K562 (cell line): Measurements from ENCODE around the gene AGFG2. TPM values are rescaled to one million over a fixed set of nuclear protein-coding genes. Genes with fewer than 3 reads are reported as not detected.
A peak's percentile ranks its signal among the peaks of the same experiment; 100 is the strongest.

ENCODE experiments used
- AFF1 ChIP-seq, 2 experiments: fragments of 450-650 bp; IDR thresholded peaks; 2 replicates each; pipeline ENCODE4 v1.6.1; 2018; ENCODE audit warnings: mild to moderate bottlenecking in 2 of 2, low read depth in 1 of 2; ENCODE audit not compliant: partially characterized antibody in 2 of 2
- ARNT ChIP-seq, 2 experiments: fragments of 450-650 bp; IDR thresholded peaks; 2 replicates each; pipeline ENCODE4 v1.6.1; 2016; ENCODE audit warnings: mild to moderate bottlenecking in 1 of 2
- BCOR ChIP-seq: fragments of 450-650 bp; IDR thresholded peaks from 2 replicates; pipeline ENCODE4 v1.6.1; 2016
- BMI1 ChIP-seq: fragments of 150-350 bp; IDR thresholded peaks from 2 replicates; pipeline ENCODE4 v1.6.1; 2014; ENCODE audit warnings: low read length
- CHD4 ChIP-seq: fragments of 200-600 bp; sonication (generic); IDR thresholded peaks from 3 replicates; pipeline ENCODE4 v1.6.1; 2012; ENCODE audit warnings: low read depth, mild to moderate bottlenecking, mixed read lengths, low read length, inconsistent platforms; ENCODE audit not compliant: insufficient read depth, insufficient replicate concordance, poor library complexity, severe bottlenecking
- GATA2 ChIP-seq: sonication (generic); formaldehyde crosslinking; IDR thresholded peaks from 2 replicates; pipeline ENCODE4 v1.4.0; 2020; ENCODE audit warnings: mild to moderate bottlenecking, missing genetic modification reagents
- KLF1 ChIP-seq: fragments of 450-650 bp; IDR thresholded peaks from 2 replicates; pipeline ENCODE4 v1.6.1; 2016; ENCODE audit warnings: missing genetic modification characterization, missing compliant biosample characterization
- NR4A1 ChIP-seq, 2 experiments: fragments of 250-450 bp in 1 of 2; fragments of 450-650 bp in 1 of 2; sonication (Bioruptor Pico) in 1 of 2; IDR thresholded peaks; 2 replicates each; pipeline versions ENCODE4 v1.4.0 to v1.6.1; 2016 to 2020; ENCODE audit warnings: mild to moderate bottlenecking in 2 of 2, missing compliant biosample characterization in 1 of 2, missing genetic modification characterization in 1 of 2, moderate library complexity in 1 of 2
- RAD21 ChIP-seq, 2 experiments: fragments of 250-450 bp in 1 of 2; fragments of 450-650 bp in 1 of 2; sonication (Bioruptor Pico) in 1 of 2; formaldehyde crosslinking in 1 of 2; IDR thresholded peaks in 1 of 2; conservative IDR thresholded peaks in 1 of 2; 2 replicates each; pipeline versions ENCODE4 v1.4.0 to v1.8.0; 2020 to 2022; ENCODE audit warnings: mild to moderate bottlenecking in 2 of 2, moderate library complexity in 1 of 2
- STAG1 ChIP-seq: sonication (generic); formaldehyde crosslinking; IDR thresholded peaks from 2 replicates; pipeline ENCODE4 v1.5.0; 2020; ENCODE audit warnings: missing genetic modification reagents, borderline replicate concordance
- ZNF232 ChIP-seq: sonication (generic); formaldehyde crosslinking; IDR thresholded peaks from 2 replicates; pipeline ENCODE4 v1.8.0; 2022; ENCODE audit warnings: mild to moderate bottlenecking, missing genetic modification reagents
- ZNF699 ChIP-seq: fragments of 250-450 bp; sonication (Bioruptor Pico); IDR thresholded peaks from 2 replicates; pipeline ENCODE4 v1.8.0; 2021; ENCODE audit warnings: mild to moderate bottlenecking, moderate library complexity; ENCODE audit not compliant: insufficient replicate concordance
- ZNF717 ChIP-seq: fragments of 250-450 bp; sonication (Bioruptor Pico); IDR thresholded peaks from 2 replicates; pipeline ENCODE4 v1.5.0; 2021
- ZNF766 ChIP-seq: fragments of 200-800 bp; sonication (Bioruptor generic); conservative IDR thresholded peaks from 2 replicates; pipeline ENCODE4 v1.6.1; 2016; ENCODE audit warnings: missing genetic modification characterization, missing compliant biosample characterization
- polyA plus RNA-seq, 8 experiments: library from polyadenylated mRNA; depleted of rRNA in 4 of 8; stranded (reverse) in 5 of 8; unstranded in 3 of 8; fragments of >200 nt; fragmentation: Nextera tagmentation in 2 of 8; fragmentation: Illumina TruSeq in 1 of 8; extraction: Ambion mirVana in 2 of 8; extraction: Trizol in 1 of 8; gene quantifications; 2 replicates each; pipeline versions ENCODE4 v1.2.1 to v1.2.3, GENCODE V29; 2011 to 2014; ENCODE audit warnings: inconsistent platforms in 1 of 8, missing spikeins in 1 of 8
- total RNA-seq, 7 experiments: library from RNA; depleted of rRNA in 6 of 7; stranded (reverse); fragments of >200 nt in 6 of 7; fragmentation: Illumina TruSeq in 2 of 7; extraction: Trizol in 2 of 7; gene quantifications; 2 replicates each; pipeline versions ENCODE4 v1.2.1 to v1.2.3, GENCODE V29; 2011 to 2021; ENCODE audit warnings: low replicate concordance in 1 of 7

AGFG2 gene
- total and polyA plus RNA-seq, 9 of the 15 experiments (the other 6 are each of a cell fraction or from before 2014, with no cell fraction given), result 0.31 to 23.1 (median 6.5) TPM

- TF ChIP-seq BCOR, result peak; percentile 54
- no peak for TF ChIP-seq ZNF717 (CRISPR knock-in tag)
- TF ChIP-seq RAD21 (CRISPR knock-in tag; conservative IDR thresholded peaks at IDR 0.05 in 1 of 2, IDR thresholded peaks at IDR 0.05 in 1 of 2), result peak; percentile 65
- peak; percentile 78 for TF ChIP-seq GATA2 (CRISPR knock-in tag)
- TF ChIP-seq ZNF699 (CRISPR knock-in tag), result no peak
- no peak for TF ChIP-seq BMI1
- TF ChIP-seq ZNF232 (CRISPR knock-in tag), result no peak; the same call in 1 of the 2 replicates
- peak in 1 of 2 experiments; percentile 69; a peak in 2 of 4 replicates for TF ChIP-seq ARNT (IDR thresholded peaks at IDR 0.05)
- no peak for TF ChIP-seq CHD4
- no peak for TF ChIP-seq NR4A1 (CRISPR knock-in tag; IDR thresholded peaks at IDR 0.05)
- TF ChIP-seq NR4A1 (tag; IDR thresholded peaks at IDR 0.05), result no peak
- TF ChIP-seq ZNF766 (CRISPR knock-in tag), result no peak
- TF ChIP-seq STAG1 (CRISPR knock-in tag), result peak; percentile 8; the same call in 1 of the 2 replicates
- peak in 1 of 2 experiments; percentile 56 for TF ChIP-seq AFF1 (IDR thresholded peaks at IDR 0.05; ENCODE audit: low read depth in 1 of 2, partially characterized antibody in 2 of 2)
- 0 out of 2 replicates have a peak, but pooled peaks have one; percentile 43 for TF ChIP-seq KLF1 (tag)
These were observed 65.3 kb downstream of the AGFG2 start (continued) for GRCh38 chr7:100604028-100604975.
